SK-N-MC (cell line): Measurements from ENCODE around the gene RBM39.

Experiments
- EZH2 ChIP-seq: fragments of 200-600 bp; sonication (generic); IDR thresholded peaks from one replicate; pipeline ENCODE4 v1.6.1; 2017; ENCODE audit warnings: antibody characterized with exemption
- POLR2AphosphoS5 ChIP-seq: IDR thresholded peaks from 2 replicates; pipeline ENCODE4 v1.6.1; 2012; ENCODE audit warnings: mild to moderate bottlenecking, low read depth, low read length, borderline replicate concordance

DNA sequence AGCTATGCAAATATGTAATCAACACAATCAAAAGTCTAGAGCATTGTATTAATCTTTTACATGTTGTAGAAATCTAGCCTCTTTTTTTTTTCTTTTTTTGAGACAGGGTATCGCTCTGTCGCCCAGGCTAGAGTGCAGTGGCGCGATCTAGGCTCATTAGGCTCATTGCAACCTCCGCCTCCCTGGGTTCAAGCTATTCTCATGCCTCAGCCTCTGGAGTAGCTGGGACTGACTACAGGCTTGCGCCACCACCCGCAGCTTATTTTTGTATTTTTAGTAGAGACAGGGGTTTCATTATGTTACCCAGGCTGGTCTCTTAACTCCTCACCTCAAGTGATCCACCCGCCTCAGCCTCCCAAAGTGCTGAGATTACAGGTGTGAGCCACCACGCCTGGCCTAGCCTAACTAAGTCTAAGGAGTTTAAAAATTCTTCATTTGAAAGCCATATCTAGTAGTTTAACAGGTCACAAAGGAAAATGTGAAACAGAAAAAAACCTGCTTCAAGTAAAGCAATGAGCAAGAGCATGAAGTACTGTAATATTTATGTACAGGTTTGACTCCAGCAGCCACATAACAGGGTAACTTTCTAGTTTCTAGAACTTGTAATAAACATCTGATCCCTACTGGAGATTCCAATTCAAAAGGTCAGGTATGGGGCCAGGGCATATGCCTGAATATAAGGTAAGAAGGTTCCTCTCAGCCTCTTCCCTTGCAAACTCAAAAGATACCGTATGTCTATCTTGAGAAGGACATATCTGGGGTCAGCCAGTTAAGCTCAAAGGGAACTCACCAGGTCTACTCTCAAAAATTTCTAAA, 81.7 kb downstream of the RBM39 start:
- TF ChIP-seq POLR2AphosphoS5: no peak
- no peak for TF ChIP-seq EZH2
